Measurements from ENCODE around the gene PCDHA11.

- TF ChIP-seq EZH2phosphoT487 (IDR thresholded peaks at IDR 0.05; ENCODE audit: borderline replicate concordance, low read depth, low read length) = no peak
- TF ChIP-seq, protein P1, sequence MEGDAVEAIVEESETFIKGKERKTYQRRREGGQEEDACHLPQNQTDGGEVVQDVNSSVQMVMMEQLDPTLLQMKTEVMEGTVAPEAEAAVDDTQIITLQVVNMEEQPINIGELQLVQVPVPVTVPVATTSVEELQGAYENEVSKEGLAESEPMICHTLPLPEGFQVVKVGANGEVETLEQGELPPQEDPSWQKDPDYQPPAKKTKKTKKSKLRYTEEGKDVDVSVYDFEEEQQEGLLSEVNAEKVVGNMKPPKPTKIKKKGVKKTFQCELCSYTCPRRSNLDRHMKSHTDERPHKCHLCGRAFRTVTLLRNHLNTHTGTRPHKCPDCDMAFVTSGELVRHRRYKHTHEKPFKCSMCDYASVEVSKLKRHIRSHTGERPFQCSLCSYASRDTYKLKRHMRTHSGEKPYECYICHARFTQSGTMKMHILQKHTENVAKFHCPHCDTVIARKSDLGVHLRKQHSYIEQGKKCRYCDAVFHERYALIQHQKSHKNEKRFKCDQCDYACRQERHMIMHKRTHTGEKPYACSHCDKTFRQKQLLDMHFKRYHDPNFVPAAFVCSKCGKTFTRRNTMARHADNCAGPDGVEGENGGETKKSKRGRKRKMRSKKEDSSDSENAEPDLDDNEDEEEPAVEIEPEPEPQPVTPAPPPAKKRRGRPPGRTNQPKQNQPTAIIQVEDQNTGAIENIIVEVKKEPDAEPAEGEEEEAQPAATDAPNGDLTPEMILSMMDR (conservative IDR thresholded peaks at IDR 0.05; ENCODE audit: low read length) = no peak
These were observed 14.6 kb downstream of the PCDHA11 start for GRCh38 chr5:140883373-140883772.

All from OCI-LY7 (cell line).